Measurements from ENCODE around the gene TFIP11. TPM values are rescaled to one million over a fixed set of nuclear protein-coding genes. Genes with fewer than 3 reads are reported as not detected.

Gene TFIP11
- total and polyA plus RNA-seq, 2 of the 13 experiments (the other 11 are each of a cell fraction or from before 2014, with no cell fraction given) = 15.4 to 22.8 TPM

DNA sequence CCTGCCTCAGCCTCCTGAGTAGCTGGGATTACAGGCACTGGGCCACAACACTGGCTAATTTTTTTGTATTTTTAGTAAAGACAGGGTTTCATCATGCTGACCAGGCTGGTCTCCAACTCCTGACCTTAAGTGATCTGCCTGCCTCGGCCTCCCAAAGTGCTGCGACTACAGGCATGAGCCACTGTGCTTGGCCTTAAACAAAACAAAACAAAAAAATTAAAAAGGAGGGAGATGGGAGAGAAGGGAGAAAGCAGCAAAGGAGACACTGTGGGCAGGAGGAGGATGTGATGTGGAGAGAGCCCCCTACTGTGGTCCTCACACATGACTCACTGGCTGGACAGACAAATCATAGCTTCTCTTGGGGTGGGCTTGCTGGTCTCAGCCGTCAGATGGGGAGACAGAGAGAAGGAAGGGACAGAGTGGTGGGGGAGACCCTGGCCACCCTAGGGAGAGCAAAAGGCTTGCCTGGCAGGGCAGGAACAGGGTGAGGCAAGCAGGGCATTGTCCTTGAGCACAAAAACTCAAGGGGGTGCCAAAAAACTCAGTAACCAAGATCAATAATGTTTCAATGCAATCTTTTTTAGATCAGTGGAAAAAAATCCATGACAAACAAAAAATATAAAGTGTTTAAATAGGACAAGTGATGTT is 46.1 kb upstream of the TFIP11 start:
- ATAC-seq (no peak), FAIRE-seq (no peak), DNase-seq (ENCODE audit: low spot score) (no peak)
- H3K4me3 ChIP-seq (replicated peaks in 1 of 3; ENCODE audit: insufficient read depth in 1 of 3, low read depth in 2 of 3, low read length in 3 of 3) = no peak overlapping the region
- H3K4me2 ChIP-seq (ENCODE audit: low read depth, low read length) = no peak overlapping the region
- intact Hi-C loops (cut with micrococcal nuclease; ENCODE audit: unreplicated experiment) = no loop called here
- no peaks in the 10 kb centered on the region for H3K27me3 ChIP-seq (ENCODE audit: control insufficient read depth in 1 of 2, insufficient read depth in 2 of 2, low read length in 2 of 2)
- BruUV-seq (replicated peaks) = no TSS peak
- no peak overlapping the region for H2AFZ ChIP-seq (ENCODE audit: low read length)
- H3K79me2 ChIP-seq (ENCODE audit: insufficient read depth, low read length) = no peaks in the 10 kb centered on the region
- no peaks in the 10 kb centered on the region for H3K36me3 ChIP-seq (replicated peaks in 1 of 2; ENCODE audit: control insufficient read depth in 1 of 2, insufficient read depth in 2 of 2, low read length in 2 of 2)
- H3K27ac ChIP-seq (ENCODE audit: extremely low read length, insufficient read depth, low read length) = no peak overlapping the region
- WGBS (ENCODE audit: low lambda C conversion rate) = 98% methylated on average over 3 of the region's 3 CpGs
- POLR2A ChIA-PET = no interaction called here
- no peaks in the 10 kb centered on the region for H3K9me3 ChIP-seq (ENCODE audit: low read length)
- no peak for TF ChIP-seq ZC3H4 (CRISPR knock-in tag; IDR thresholded peaks at IDR 0.05; ENCODE audit: borderline replicate concordance)
- TF ChIP-seq ZFP1 (CRISPR knock-in tag; IDR thresholded peaks at IDR 0.05) = no peak
- no peak for TF ChIP-seq UBTF (CRISPR knock-in tag; IDR thresholded peaks at IDR 0.05)
- no peak for TF ChIP-seq BRCA1 (CRISPR knock-in tag; IDR thresholded peaks at IDR 0.05)
- TF ChIP-seq GATA4 (IDR thresholded peaks at IDR 0.05; ENCODE audit: borderline replicate concordance, low read depth) = no peak
- TF ChIP-seq MAFK (conservative IDR thresholded peaks at IDR 0.05 in 1 of 2, IDR thresholded peaks at IDR 0.05 in 1 of 2; ENCODE audit: low read length in 2 of 2) = no peak
- TF ChIP-seq RXRB (CRISPR knock-in tag; IDR thresholded peaks at IDR 0.05; ENCODE audit: borderline replicate concordance) = no peak
- TF ChIP-seq ZNF44 (CRISPR knock-in tag; IDR thresholded peaks at IDR 0.05) = no peak
- no peak for TF ChIP-seq WIZ (CRISPR knock-in tag; IDR thresholded peaks at IDR 0.05)
- no peak for TF ChIP-seq MED8 (CRISPR knock-in tag; IDR thresholded peaks at IDR 0.05; ENCODE audit: insufficient replicate concordance)
- TF ChIP-seq U2AF1 (optimal IDR thresholded peaks at IDR 0.05; ENCODE audit: low read depth, low read length) = no peak
- TF ChIP-seq ZNF672 (CRISPR knock-in tag; IDR thresholded peaks at IDR 0.05) = no peak
- TF ChIP-seq FOSL1 (CRISPR knock-in tag; IDR thresholded peaks at IDR 0.05; ENCODE audit: borderline replicate concordance) = no peak
- no peak for TF ChIP-seq POLR2G (IDR thresholded peaks at IDR 0.05; ENCODE audit: low read depth, low read length)
- no peak for TF ChIP-seq MAFF (IDR thresholded peaks at IDR 0.05; ENCODE audit: low read depth, low read length)
- no peak for TF ChIP-seq ATF7-NPFF (CRISPR knock-in tag; IDR thresholded peaks at IDR 0.05; ENCODE audit: low read depth)
- TF ChIP-seq MZF1 (CRISPR knock-in tag; IDR thresholded peaks at IDR 0.05; ENCODE audit: borderline replicate concordance) = no peak
- H3K9ac ChIP-seq (ENCODE audit: insufficient read depth, low read depth, low read length) = no peak overlapping the region
- CTCF ChIA-PET (ENCODE audit: low intra/inter-chr PET ratio, low total read pairs) = no interaction called here
- no peaks in the 10 kb centered on the region for H4K20me1 ChIP-seq (ENCODE audit: insufficient read depth, low read length)
- in situ Hi-C loops (cut with HindIII; ENCODE audit: extremely low pct_ligation_motif_present, low pct_unique_long_range_greater_than_20kb) = no loop called here
- no peaks in the 10 kb centered on the region for H3K4me1 ChIP-seq (ENCODE audit: insufficient read depth, low read length)

All from HepG2 (cell line).